Placental pericyte (primary cell): Measurements from ENCODE around the gene TNNT1. TPM values are rescaled to one million over a fixed set of nuclear protein-coding genes. Genes with fewer than 3 reads are reported as not detected.

Source experiments
- small RNA-seq: library from RNA; depleted of rRNA; stranded (forward); fragments of <200 nt; gene quantifications from one replicate; pipeline ENCODE3, GENCODE V24; 2012; ENCODE audit warnings: low replicate concordance
- total RNA-seq: library from RNA; depleted of rRNA; stranded (reverse); fragments of >200 nt; gene quantifications from 2 replicates; pipeline ENCODE4 v1.2.3, GENCODE V29; 2012

Gene TNNT1
- 0.57 and 2.8 TPM in 2 replicates for total RNA-seq

GRCh38 chr19:55149078-55150003 lies at the start of gene TNNT1:
TNNT1 (minus strand) TSS chr19:55149206; CDS start chr19:55147157, 2,049 bp downstream.

GRCh38 chr19:55179606-55180484 lies 30.8 kb upstream of the TNNT1 start, which contains the start of gene SYT5:
SYT5 (minus strand) TSS chr19:55180289; CDS start chr19:55179041, 1,248 bp downstream.

GRCh38 chr19:55166530-55167268 lies 17.7 kb upstream of the TNNT1 start, which contains the start of gene DNAAF3:
DNAAF3 (minus strand) TSS chr19:55166613; CDS start chr19:55166413, 200 bp downstream.

GRCh38 chr19:55157064-55157908 lies 8.3 kb upstream of the TNNT1 start, which contains the start of gene TNNI3:
TNNI3 (minus strand) TSS chr19:55157732; CDS start chr19:55157589, 143 bp downstream.

GRCh38 chr19:55116859-55117662 lies 31.9 kb downstream of the TNNT1 start, which contains the start of gene PPP1R12C:
PPP1R12C (minus strand) TSS chr19:55117637; CDS start chr19:55117543, 94 bp downstream.

Small RNA genes lying within 50 kb of the gene (small RNA-seq; reads per million reads assigned to genes)
- not detected for gene MIR7975
- gene RF01210: not detected

Other genes with a start within 250 kb of the TNNT1 start
- not detected in 2 replicates for gene NCR1, start 243.1 kb downstream of the TNNT1 start, total RNA-seq
- not detected in 2 replicates for gene NLRP7, start 201.7 kb downstream of the TNNT1 start, total RNA-seq
- gene NLRP2, start 182.8 kb downstream of the TNNT1 start, total RNA-seq: 10.3 and 12.2 TPM in 2 replicates
- gene GP6, start 110.9 kb downstream of the TNNT1 start, total RNA-seq: 0.22 TPM in 1 of 2 replicates, not detected in the other
- gene RDH13, start 86.1 kb downstream of the TNNT1 start, total RNA-seq: 4.4 and 9.2 TPM in 2 replicates
- 0.88 and 3.1 TPM in 2 replicates for gene EPS8L1, start 73.3 kb downstream of the TNNT1 start, total RNA-seq
- 86.5 and 91.7 TPM in 2 replicates for gene PPP1R12C, start 31.6 kb downstream of the TNNT1 start, total RNA-seq
- not detected in 2 replicates for gene TNNI3, start 8.5 kb upstream of the TNNT1 start, total RNA-seq
- 0.66 TPM in 1 of 2 replicates, not detected in the other for gene DNAAF3, start 17.4 kb upstream of the TNNT1 start, total RNA-seq
- gene SYT5, start 31.1 kb upstream of the TNNT1 start, total RNA-seq: under 0.01 TPM in 1 of 2 replicates, not detected in the other
- gene PTPRH, start 60.3 kb upstream of the TNNT1 start, total RNA-seq: 4.9 and 46.0 TPM in 2 replicates
- 1.9 and 2.6 TPM in 2 replicates for gene TMEM86B, start 79.6 kb upstream of the TNNT1 start, total RNA-seq
- gene PPP6R1, start 109.8 kb upstream of the TNNT1 start, total RNA-seq: 58.9 and 69.9 TPM in 2 replicates
- 41.1 and 41.9 TPM in 2 replicates for gene HSPBP1, start 130.9 kb upstream of the TNNT1 start, total RNA-seq
- gene BRSK1, start 134.8 kb upstream of the TNNT1 start, total RNA-seq: 1.7 and 3.5 TPM in 2 replicates
- gene TMEM150B, start 176.1 kb upstream of the TNNT1 start, total RNA-seq: not detected in 2 replicates
- 7.9 and 9.6 TPM in 2 replicates for gene KMT5C, start 190.7 kb upstream of the TNNT1 start, total RNA-seq
- 0.14 and 0.22 TPM in 2 replicates for gene COX6B2, start 205.5 kb upstream of the TNNT1 start, total RNA-seq
- gene GARIN5B, start 214.1 kb upstream of the TNNT1 start, total RNA-seq: not detected in 2 replicates
- 15.1 and 82.0 TPM in 2 replicates for gene IL11, start 221.3 kb upstream of the TNNT1 start, total RNA-seq
- not detected in 2 replicates for gene TMEM190, start 227.6 kb upstream of the TNNT1 start, total RNA-seq
- 1.4 TPM in 1 of 2 replicates, not detected in the other for gene TMEM238, start 235.1 kb upstream of the TNNT1 start, total RNA-seq
- gene RPL28, start 236.7 kb upstream of the TNNT1 start, total RNA-seq: 301 and 1,049 TPM in 2 replicates